K562 (cell line): ENCODE results near the gene AURKB. TPM values are rescaled to one million over a fixed set of nuclear protein-coding genes. Genes with fewer than 3 reads are reported as not detected.
A peak's percentile ranks its signal among the peaks of the same experiment; 100 is the strongest.

Experiments used
- KDM2B ChIP-seq: fragments of 250-450 bp; sonication (Bioruptor Pico); IDR thresholded peaks from 2 replicates; pipeline ENCODE4 v1.8.0; 2021; ENCODE audit warnings: mild to moderate bottlenecking, moderate library complexity
- TCF7 ChIP-seq: sonication (generic); IDR thresholded peaks from 2 replicates; pipeline ENCODE4 v1.6.1; 2016; ENCODE audit warnings: antibody characterized with exemption, borderline replicate concordance
- ZBTB40 ChIP-seq, 2 experiments: fragments of 450-650 bp in 1 of 2; sonication (generic) in 1 of 2; formaldehyde crosslinking in 1 of 2; IDR thresholded peaks; 2 replicates each; pipeline versions ENCODE4 v1.7.1 to v1.9.0; 2016 to 2022; ENCODE audit warnings: inconsistent platforms in 1 of 2, mild to moderate bottlenecking in 1 of 2, missing genetic modification reagents in 1 of 2
- polyA plus RNA-seq, 8 experiments: library from polyadenylated mRNA; depleted of rRNA in 4 of 8; stranded (reverse) in 5 of 8; unstranded in 3 of 8; fragments of >200 nt; fragmentation: Nextera tagmentation in 2 of 8; fragmentation: Illumina TruSeq in 1 of 8; extraction: Ambion mirVana in 2 of 8; extraction: Trizol in 1 of 8; gene quantifications; 2 replicates each; pipeline versions ENCODE4 v1.2.1 to v1.2.3, GENCODE V29; 2011 to 2014; ENCODE audit warnings: inconsistent platforms in 1 of 8, missing spikeins in 1 of 8
- total RNA-seq, 7 experiments: library from RNA; depleted of rRNA in 6 of 7; stranded (reverse); fragments of >200 nt in 6 of 7; fragmentation: Illumina TruSeq in 2 of 7; extraction: Trizol in 2 of 7; gene quantifications; 2 replicates each; pipeline versions ENCODE4 v1.2.1 to v1.2.3, GENCODE V29; 2011 to 2021; ENCODE audit warnings: low replicate concordance in 1 of 7
- TF ChIP-seq, protein P1 (sequence below), 2 experiments: fragments of 450-650 bp; formaldehyde crosslinking in 1 of 2; IDR thresholded peaks; 2 replicates each; pipeline versions ENCODE4 v1.4.0 to v1.6.1; 2014 to 2020; ENCODE audit warnings: mild to moderate bottlenecking in 2 of 2, borderline replicate concordance in 1 of 2, low read depth in 1 of 2
- TF ChIP-seq, protein P2 (sequence below), 2 experiments: fragments of 450-650 bp; IDR thresholded peaks; 2 replicates each; pipeline ENCODE4 v1.6.1; 2016

The AURKB gene
- total and polyA plus RNA-seq, 9 of the 15 experiments (the other 6 are each of a cell fraction or from before 2014, with no cell fraction given), result 27.2 to 114 (median 74.8) TPM

GRCh38 chr17:8223356-8224126 is 13.2 kb upstream of the AURKB start (continued):
- no peak for TF ChIP-seq ZBTB40 (IDR thresholded peaks at IDR 0.05)
- no peak for TF ChIP-seq ZBTB40 (CRISPR knock-in tag; IDR thresholded peaks at IDR 0.05)
- no peak for TF ChIP-seq KDM2B (CRISPR knock-in tag)
- no peak for TF ChIP-seq TCF7
- TF ChIP-seq, protein P1, sequence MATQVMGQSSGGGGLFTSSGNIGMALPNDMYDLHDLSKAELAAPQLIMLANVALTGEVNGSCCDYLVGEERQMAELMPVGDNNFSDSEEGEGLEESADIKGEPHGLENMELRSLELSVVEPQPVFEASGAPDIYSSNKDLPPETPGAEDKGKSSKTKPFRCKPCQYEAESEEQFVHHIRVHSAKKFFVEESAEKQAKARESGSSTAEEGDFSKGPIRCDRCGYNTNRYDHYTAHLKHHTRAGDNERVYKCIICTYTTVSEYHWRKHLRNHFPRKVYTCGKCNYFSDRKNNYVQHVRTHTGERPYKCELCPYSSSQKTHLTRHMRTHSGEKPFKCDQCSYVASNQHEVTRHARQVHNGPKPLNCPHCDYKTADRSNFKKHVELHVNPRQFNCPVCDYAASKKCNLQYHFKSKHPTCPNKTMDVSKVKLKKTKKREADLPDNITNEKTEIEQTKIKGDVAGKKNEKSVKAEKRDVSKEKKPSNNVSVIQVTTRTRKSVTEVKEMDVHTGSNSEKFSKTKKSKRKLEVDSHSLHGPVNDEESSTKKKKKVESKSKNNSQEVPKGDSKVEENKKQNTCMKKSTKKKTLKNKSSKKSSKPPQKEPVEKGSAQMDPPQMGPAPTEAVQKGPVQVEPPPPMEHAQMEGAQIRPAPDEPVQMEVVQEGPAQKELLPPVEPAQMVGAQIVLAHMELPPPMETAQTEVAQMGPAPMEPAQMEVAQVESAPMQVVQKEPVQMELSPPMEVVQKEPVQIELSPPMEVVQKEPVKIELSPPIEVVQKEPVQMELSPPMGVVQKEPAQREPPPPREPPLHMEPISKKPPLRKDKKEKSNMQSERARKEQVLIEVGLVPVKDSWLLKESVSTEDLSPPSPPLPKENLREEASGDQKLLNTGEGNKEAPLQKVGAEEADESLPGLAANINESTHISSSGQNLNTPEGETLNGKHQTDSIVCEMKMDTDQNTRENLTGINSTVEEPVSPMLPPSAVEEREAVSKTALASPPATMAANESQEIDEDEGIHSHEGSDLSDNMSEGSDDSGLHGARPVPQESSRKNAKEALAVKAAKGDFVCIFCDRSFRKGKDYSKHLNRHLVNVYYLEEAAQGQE (IDR thresholded peaks at IDR 0.05; ENCODE audit: borderline replicate concordance), result peak; percentile 30; the same call in 1 of the 2 replicates
- TF ChIP-seq, protein P1 (CRISPR knock-in tag; IDR thresholded peaks at IDR 0.05; ENCODE audit: low read depth), result no peak
- TF ChIP-seq, protein P2, sequence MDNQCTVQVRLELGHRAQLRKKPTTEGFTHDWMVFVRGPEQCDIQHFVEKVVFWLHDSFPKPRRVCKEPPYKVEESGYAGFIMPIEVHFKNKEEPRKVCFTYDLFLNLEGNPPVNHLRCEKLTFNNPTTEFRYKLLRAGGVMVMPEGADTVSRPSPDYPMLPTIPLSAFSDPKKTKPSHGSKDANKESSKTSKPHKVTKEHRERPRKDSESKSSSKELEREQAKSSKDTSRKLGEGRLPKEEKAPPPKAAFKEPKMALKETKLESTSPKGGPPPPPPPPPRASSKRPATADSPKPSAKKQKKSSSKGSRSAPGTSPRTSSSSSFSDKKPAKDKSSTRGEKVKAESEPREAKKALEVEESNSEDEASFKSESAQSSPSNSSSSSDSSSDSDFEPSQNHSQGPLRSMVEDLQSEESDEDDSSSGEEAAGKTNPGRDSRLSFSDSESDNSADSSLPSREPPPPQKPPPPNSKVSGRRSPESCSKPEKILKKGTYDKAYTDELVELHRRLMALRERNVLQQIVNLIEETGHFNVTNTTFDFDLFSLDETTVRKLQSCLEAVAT (IDR thresholded peaks at IDR 0.05), result no peak
